Endodermal cell (in vitro differentiated cells): Measurements from ENCODE around the gene CCDC6. TPM values are rescaled to one million over a fixed set of nuclear protein-coding genes. Genes with fewer than 3 reads are reported as not detected.

ENCODE experiments used
- DNase-seq: peaks from one replicate; pipeline ENCODE4 v3.0.0-alpha.2; 2017
- H3K27ac ChIP-seq: 2 replicates; pipeline ENCODE4 v1.5.1; 2013; ENCODE audit warnings: mild to moderate bottlenecking, low read depth, low read length, moderate library complexity
- H3K27me3 ChIP-seq: 2 replicates; pipeline ENCODE4 v1.6.1; 2013; ENCODE audit warnings: mild to moderate bottlenecking, low read length, moderate library complexity; ENCODE audit not compliant: insufficient read depth, control insufficient read depth, poor library complexity, severe bottlenecking
- H3K36me3 ChIP-seq: 2 replicates; pipeline ENCODE4 v1.7.0; 2013; ENCODE audit warnings: mild to moderate bottlenecking, low read length, moderate library complexity; ENCODE audit not compliant: control insufficient read depth, insufficient read depth
- H3K4me1 ChIP-seq: one replicate; pipeline ENCODE4 v1.7.0; 2013; ENCODE audit warnings: low read length; ENCODE audit not compliant: control insufficient read depth, insufficient read depth
- H3K4me3 ChIP-seq: 2 replicates; pipeline ENCODE4 v1.5.1; 2013; ENCODE audit warnings: mild to moderate bottlenecking, low read length, moderate library complexity
- H3K9ac ChIP-seq: 2 replicates; pipeline ENCODE4 v1.6.1; 2013; ENCODE audit warnings: mild to moderate bottlenecking, low read length, moderate library complexity; ENCODE audit not compliant: poor library complexity, severe bottlenecking; ENCODE audit errors: extremely low read depth
- H3K9me3 ChIP-seq: 2 replicates; pipeline ENCODE4 v1.6.1; 2013; ENCODE audit warnings: mild to moderate bottlenecking, low read length, moderate library complexity; ENCODE audit not compliant: control insufficient read depth
- H3K27ac Mint-ChIP-seq: 2 replicates; pipeline ENCODE4 v1.8.0; 2020; ENCODE audit warnings: mixed read lengths
- H3K27me3 Mint-ChIP-seq: 2 replicates; pipeline ENCODE4 v1.8.0; 2021; ENCODE audit warnings: mild to moderate bottlenecking, mixed read lengths; ENCODE audit not compliant: insufficient read depth
- H3K36me3 Mint-ChIP-seq: 2 replicates; pipeline ENCODE4 v1.8.0; 2020; ENCODE audit warnings: low read depth, mixed read lengths
- H3K4me1 Mint-ChIP-seq: 2 replicates; pipeline ENCODE4 v1.8.0; 2020; ENCODE audit warnings: mixed read lengths
- H3K4me3 Mint-ChIP-seq: 2 replicates; pipeline ENCODE4 v1.8.0; 2020; ENCODE audit warnings: mild to moderate bottlenecking, moderate library complexity, mixed read lengths
- H3K9me3 Mint-ChIP-seq: 2 replicates; pipeline ENCODE4 v1.8.0; 2020; ENCODE audit warnings: mild to moderate bottlenecking, mixed read lengths
- CTCF ChIP-seq: fragments of 200-600 bp; sonication (generic); conservative IDR thresholded peaks from 2 replicates; pipeline ENCODE4 v1.5.0; 2021; ENCODE audit warnings: antibody characterized with exemption, mild to moderate bottlenecking
- WGBS, 2 experiments: methylation state at CpG; one replicate each; pipeline versions ENCODE4 v1.1.5 to v1.1.7; 2013; ENCODE audit warnings: missing lambda C conversion rate in 2 of 2, mixed read lengths in 1 of 2; ENCODE audit not compliant: insufficient coverage in 1 of 2, insufficient read length in 1 of 2; 5-methylcytosine and 5-hydroxymethylcytosine counted together
- total RNA-seq, 2 donors: library from RNA; stranded (reverse); fragmentation: NEBNext Ultra II Directional in 1 of 2; extraction: Animal tissue kit (Norgen Biotek cat#: 25700) in 1 of 2; gene quantifications; 2 replicates in 1 of 2; 3 replicates in 1 of 2; pipeline ENCODE4 v1.2.1, GENCODE V29; 2021

The CCDC6 gene
- total RNA-seq, 2 donors from 2014 or later = 29.3 to 30.4 TPM

- H3K27ac Mint-ChIP-seq = no peak overlapping the region
- no peak overlapping the region for H3K4me3 ChIP-seq
- H3K9ac ChIP-seq = no peak overlapping the region
- H3K36me3 ChIP-seq = no peaks in the 10 kb centered on the region
- H3K27ac ChIP-seq = no peak overlapping the region
- H3K36me3 Mint-ChIP-seq = peaks cover 6% of the 10 kb centered on the region
- H3K9me3 ChIP-seq = no peaks in the 10 kb centered on the region
- TF ChIP-seq CTCF = no peak
- no peak for DNase-seq
- no peaks in the 10 kb centered on the region for H3K4me1 Mint-ChIP-seq
- H3K9me3 Mint-ChIP-seq = peaks cover 24% of the 10 kb centered on the region
- WGBS, 2 experiments = 90 to 100% methylated on average over 1 to 8 of the region's 8 CpGs
- H3K27me3 ChIP-seq = no peaks in the 10 kb centered on the region
- H3K27me3 Mint-ChIP-seq = no peaks in the 10 kb centered on the region
- no peaks in the 10 kb centered on the region for H3K4me1 ChIP-seq
- no peak overlapping the region for H3K4me3 Mint-ChIP-seq
Observed at GRCh38 chr10:59781511-59781910, 124.8 kb downstream of the CCDC6 start.

- Mint-ChIP-seq H3K4me1 (no peaks in the 10 kb centered on the region), H3K36me3 (peaks cover 7% of the 10 kb centered on the region), H3K27ac (no peak overlapping the region), H3K27me3 (no peaks in the 10 kb centered on the region), H3K4me3 (no peak overlapping the region), H3K9me3 (peaks cover 37% of the 10 kb centered on the region)
- no peak for DNase-seq
- H3K36me3 ChIP-seq = no peaks in the 10 kb centered on the region
- H3K27ac ChIP-seq = peak overlapping the region; percentile 94
- WGBS, 2 experiments = 91 to 95% methylated on average over 4 to 6 of the region's 6 CpGs
- H3K27me3 ChIP-seq = no peaks in the 10 kb centered on the region
- H3K9me3 ChIP-seq = peaks cover 4% of the 10 kb centered on the region
- H3K4me1 ChIP-seq = no peaks in the 10 kb centered on the region
- H3K9ac ChIP-seq = no peak overlapping the region
- no peak overlapping the region for H3K4me3 ChIP-seq
- no peak for TF ChIP-seq CTCF
Observed at GRCh38 chr10:59779756-59780533, 126.4 kb downstream of the CCDC6 start.

- Mint-ChIP-seq H3K27me3 (no peaks in the 10 kb centered on the region), H3K4me3 (no peak overlapping the region), H3K36me3 (peaks cover 12% of the 10 kb centered on the region), H3K27ac (no peak overlapping the region), H3K4me1 (no peaks in the 10 kb centered on the region), H3K9me3 (peaks cover 74% of the 10 kb centered on the region)
- Histone ChIP-seq H3K36me3 (no peaks in the 10 kb centered on the region), H3K9me3 (peaks cover 27% of the 10 kb centered on the region), H3K4me1 (no peaks in the 10 kb centered on the region), H3K27ac (no peak overlapping the region), H3K9ac (no peak overlapping the region), H3K4me3 (no peak overlapping the region), H3K27me3 (no peaks in the 10 kb centered on the region)
- 91 to 93% methylated on average over 6 of the region's 6 CpGs for WGBS, 2 experiments
- DNase-seq = no peak
- no peak for TF ChIP-seq CTCF
Observed at GRCh38 chr10:59774451-59774850, 131.9 kb downstream of the CCDC6 start.
